Esophagus squamous epithelium (tissue), 5 donors: Measurements from ENCODE around the gene UHMK1. TPM values are rescaled to one million over a fixed set of nuclear protein-coding genes. Genes with fewer than 3 reads are reported as not detected.

Experiments used
- DNase-seq: peaks from one replicate; lab custom pipeline; 2025; lab: John Stamatoyannopoulos, UW
- H3K27ac ChIP-seq, 4 donors: fragments of 200-600 bp; sonication (generic); one replicate each; pipeline ENCODE4 v1.5.1; 2016 to 2019; ENCODE audit warnings: mild to moderate bottlenecking in 1 of 4
- H3K27me3 ChIP-seq, 4 donors: fragments of 200-600 bp; sonication (generic); 1 replicate in 3 of 4; 2 replicates in 1 of 4; pipeline versions ENCODE4 v1.5.1 to v1.6.0; 2017 to 2021; ENCODE audit warnings: antibody characterized with exemption in 1 of 4
- H3K36me3 ChIP-seq, 3 donors: fragments of 200-600 bp; sonication (generic); one replicate each; pipeline ENCODE4 v1.5.1; 2016 to 2019
- H3K4me1 ChIP-seq, 3 donors: fragments of 200-600 bp; sonication (generic); one replicate each; pipeline ENCODE4 v1.5.1; 2017 to 2019
- H3K4me3 ChIP-seq, 4 donors: fragments of 200-600 bp; sonication (generic); 1 replicate in 3 of 4; 2 replicates in 1 of 4; pipeline ENCODE4 v1.5.1; 2016 to 2019; ENCODE audit warnings: mild to moderate bottlenecking in 2 of 4, moderate library complexity in 1 of 4
- H3K9me3 ChIP-seq, 3 donors: fragments of 200-600 bp; sonication (generic); one replicate each; pipeline ENCODE4 v1.5.1; 2016 to 2019
- CTCF ChIP-seq, 6 experiments: fragments of 450-650 bp in 4 of 6; fragments of 200-600 bp in 2 of 6; sonication (generic) in 2 of 6; IDR thresholded peaks; one replicate each; pipeline ENCODE4 v1.5.1; 2016 to 2019; ENCODE audit warnings: antibody characterized with exemption in 6 of 6, mild to moderate bottlenecking in 4 of 6, moderate library complexity in 4 of 6
- POLR2A ChIP-seq, 4 donors: fragments of 450-650 bp; IDR thresholded peaks; one replicate each; pipeline ENCODE4 v1.6.1; 2017; ENCODE audit warnings: antibody characterized with exemption in 4 of 4, mild to moderate bottlenecking in 4 of 4, moderate library complexity in 3 of 4
- WGBS, 2 donors: methylation state at CpG; one replicate each; pipeline ENCODE4 v1.1.5; 2018; 5-methylcytosine and 5-hydroxymethylcytosine counted together
- intact Hi-C: fragments of 100-400 bp; cut with DNase I; formaldehyde crosslinking; loops from one replicate; pipeline ENCODE4 v1.15.0; 2022
- total RNA-seq, 4 donors: library from RNA; depleted of rRNA; stranded (reverse); fragments of >200 nt; gene quantifications; one replicate each; pipeline ENCODE4 v1.1.0, GENCODE V29; 2016
- donor health status: DM: yes; HTN: yes; CAD: no.

UHMK1 gene
- total RNA-seq, 4 donors from 2014 or later, result 24.8 to 42.6 (median 34.7) TPM

DNA sequence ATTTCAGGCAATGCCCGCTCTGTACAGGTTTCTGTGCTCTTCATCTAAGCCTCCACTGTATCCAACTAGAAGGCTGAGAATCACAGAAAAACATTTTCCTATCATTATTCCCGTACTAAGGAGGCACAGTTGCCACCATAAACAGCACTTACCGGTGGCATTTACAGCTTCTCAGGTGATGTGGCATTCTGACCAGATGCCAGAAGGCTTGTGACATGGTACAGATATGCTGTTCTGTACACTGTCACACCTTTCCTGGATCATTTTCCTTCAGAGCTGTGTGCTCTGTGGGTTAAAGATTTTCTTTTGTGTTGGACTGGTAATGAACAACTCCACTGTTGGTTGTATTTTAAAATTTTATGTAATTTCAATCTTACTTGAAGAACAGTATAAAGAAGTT, 59.9 kb downstream of the UHMK1 start:
- H3K4me1 ChIP-seq, result peaks cover 7 to 24% (median 10%) of the 10 kb centered on the region in 3 donors
- no peak overlapping the region for H3K4me3 ChIP-seq
- no peak for DNase-seq
- H3K9me3 ChIP-seq, result no peaks in the 10 kb centered on the region
- no peak overlapping the region for H3K27ac ChIP-seq
- WGBS, 2 donors, result 82 to 97% methylated on average over 3 of the region's 3 CpGs
- H3K36me3 ChIP-seq, result no peaks in the 10 kb centered on the region
- H3K27me3 ChIP-seq, result no peaks in the 10 kb centered on the region
- TF ChIP-seq POLR2A (IDR thresholded peaks at IDR 0.05) (no peak), CTCF (IDR thresholded peaks at IDR 0.05) (no peak)
- intact Hi-C loops, result no loop called here

GRCh38 chr1:162560303-162561036, 62.9 kb downstream of the UHMK1 start:
- intact Hi-C loops, result no loop called here
- 33 to 53% methylated on average over 6 to 9 of the region's 9 CpGs for WGBS, 2 donors
- no peaks in the 10 kb centered on the region for H3K9me3 ChIP-seq

DNA sequence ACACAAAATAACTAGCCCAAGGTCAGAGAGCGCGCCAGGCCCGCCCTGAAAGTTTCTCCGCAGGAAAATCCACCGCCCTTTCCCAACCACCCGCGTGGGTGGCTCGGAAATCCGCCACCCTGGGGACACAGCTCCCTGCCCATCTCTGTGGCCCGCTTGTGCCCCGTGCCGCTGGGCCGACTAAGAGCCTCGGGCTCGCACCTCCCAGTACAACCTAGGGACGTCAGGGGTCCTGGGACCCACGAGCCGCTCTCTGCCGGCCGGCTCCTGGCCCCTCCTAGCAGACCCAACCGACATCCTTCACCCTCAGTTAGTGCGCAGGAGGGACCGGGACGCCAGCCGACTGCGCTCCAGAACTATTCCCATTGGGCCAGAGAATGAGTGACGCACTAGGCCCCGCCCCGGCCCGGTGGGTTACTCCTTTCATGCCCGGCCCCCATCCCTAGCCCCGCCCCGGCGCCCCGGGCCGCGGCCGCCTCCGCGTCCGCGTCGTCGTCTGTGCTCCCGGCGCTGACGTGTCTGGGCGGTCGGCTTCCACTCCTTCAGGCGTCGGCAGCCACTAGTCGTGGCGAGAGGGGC, 63.5 kb downstream of the UHMK1 start:
- intact Hi-C loops, result no loop called here
- peak overlapping the region; percentile 87 to 94 (median 93) for H3K4me3 ChIP-seq
- H3K9me3 ChIP-seq, result no peaks in the 10 kb centered on the region
- DNase-seq, result peak; percentile 90
- H3K27me3 ChIP-seq, result no peaks in the 10 kb centered on the region
- peak in 3 of 4 donors; percentile 38 to 88 (median 73) for TF ChIP-seq POLR2A (IDR thresholded peaks at IDR 0.05)
- TF ChIP-seq CTCF (IDR thresholded peaks at IDR 0.05), result peak in 1 of 6 experiments; percentile 6
- WGBS, 2 donors, result 0% methylated on average over 5 to 16 of the region's 53 CpGs
- H3K36me3 ChIP-seq, result no peaks in the 10 kb centered on the region
- H3K27ac ChIP-seq, result peak overlapping the region; percentile 91 to 99 (median 99)
- H3K4me1 ChIP-seq, result peaks cover 7 to 49% (median 24%) of the 10 kb centered on the region in 3 donors

More at GRCh38 chr1:162560303-162561036, 62.9 kb downstream of the UHMK1 start:
- no peaks in the 10 kb centered on the region for H3K36me3 ChIP-seq
- no peaks in the 10 kb centered on the region for H3K27me3 ChIP-seq
- no peak for DNase-seq
- peaks cover 7 to 44% (median 24%) of the 10 kb centered on the region in 3 donors for H3K4me1 ChIP-seq
- peak overlapping the region; percentile 91 to 99 (median 99) for H3K27ac ChIP-seq
- H3K4me3 ChIP-seq, result peak overlapping the region; percentile 87 to 94 (median 93)
- no peak for TF ChIP-seq POLR2A (IDR thresholded peaks at IDR 0.05)
- no peak for TF ChIP-seq CTCF (IDR thresholded peaks at IDR 0.05)

GRCh38 chr1:162561616-162562469, 64.2 kb downstream of the UHMK1 start, which contains the start of gene UAP1:
TSS of gene UAP1 (plus strand) at chr1:162561722. CDS start at chr1:162566069, 4,347 bp downstream.
- no peak for DNase-seq
- Histone ChIP-seq H3K27ac (peak within 1 kb of the TSS; percentile 91 to 99 (median 99)), H3K4me1 (peaks cover 7 to 54% (median 27%) of the 10 kb centered on the region in 3 donors), H3K9me3 (no peaks in the 10 kb centered on the region), H3K27me3 (no peaks in the 10 kb centered on the region), H3K4me3 (peak within 1 kb of the TSS; percentile 87 to 94 (median 93)), H3K36me3 (peaks cover 0 to 4% (median 2%) of the 10 kb centered on the region in 3 donors)
- TF ChIP-seq POLR2A (IDR thresholded peaks at IDR 0.05) (peak in 3 of 4 donors; percentile 2 to 92 (median 57)), CTCF (IDR thresholded peaks at IDR 0.05) (no peak)
- intact Hi-C loops, result no loop called here
- 0 to 2% methylated on average over 14 to 15 of the region's 69 CpGs for WGBS, 2 donors
